ENCODE data around the gene PFDN1.
A peak's percentile ranks its signal among the peaks of the same experiment; 100 is the strongest.

PFDN1 gene, protein sequence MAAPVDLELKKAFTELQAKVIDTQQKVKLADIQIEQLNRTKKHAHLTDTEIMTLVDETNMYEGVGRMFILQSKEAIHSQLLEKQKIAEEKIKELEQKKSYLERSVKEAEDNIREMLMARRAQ

DNA sequence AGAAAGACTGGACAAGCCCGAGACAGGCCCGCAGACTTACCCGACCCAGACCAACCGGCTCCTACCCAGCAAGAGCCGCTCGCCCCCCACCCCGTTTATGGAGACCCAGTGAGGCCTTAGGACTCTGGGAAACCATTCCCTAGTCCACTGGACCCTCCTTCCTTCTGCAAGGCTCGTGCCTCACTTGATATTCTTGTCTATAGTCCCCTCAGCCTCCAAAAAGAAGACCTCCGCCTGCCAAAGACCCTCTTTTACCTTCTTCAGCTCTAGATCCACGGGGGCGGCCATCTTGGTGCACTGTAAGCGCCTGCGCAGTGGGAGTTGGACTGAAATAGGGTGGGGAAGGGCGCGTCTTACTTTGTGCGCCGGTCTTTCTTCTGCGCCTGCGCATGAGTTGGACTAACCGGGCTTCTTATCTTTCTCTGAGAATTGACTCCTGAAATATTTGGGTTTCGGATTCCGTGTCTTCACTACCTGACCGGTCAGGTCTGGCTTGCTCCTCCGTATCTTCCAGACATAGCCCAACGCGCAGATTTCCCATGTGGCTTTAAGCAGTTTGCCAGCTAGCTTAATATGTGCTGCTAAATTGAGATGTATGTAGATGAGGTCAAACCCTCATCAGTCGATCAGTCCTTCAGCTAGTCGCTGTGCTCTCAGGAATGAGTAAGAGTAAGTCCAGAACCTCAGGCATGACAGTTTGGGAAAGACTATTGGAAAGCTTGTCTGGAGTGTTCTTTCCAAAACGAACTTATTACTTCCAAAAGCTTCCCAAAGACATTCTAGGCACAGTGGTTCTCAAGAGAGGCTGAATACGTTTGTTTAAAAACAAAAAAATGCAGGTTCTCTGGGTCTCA is at the start of gene PFDN1:
TSS of gene PFDN1 (minus strand) at position 316 of the 854 bp plus-strand sequence. CDS start at position 288, 28 bp downstream.
- H3K27ac ChIP-seq, result peak within 1 kb of the TSS; percentile 78
- TF ChIP-seq, protein P1, sequence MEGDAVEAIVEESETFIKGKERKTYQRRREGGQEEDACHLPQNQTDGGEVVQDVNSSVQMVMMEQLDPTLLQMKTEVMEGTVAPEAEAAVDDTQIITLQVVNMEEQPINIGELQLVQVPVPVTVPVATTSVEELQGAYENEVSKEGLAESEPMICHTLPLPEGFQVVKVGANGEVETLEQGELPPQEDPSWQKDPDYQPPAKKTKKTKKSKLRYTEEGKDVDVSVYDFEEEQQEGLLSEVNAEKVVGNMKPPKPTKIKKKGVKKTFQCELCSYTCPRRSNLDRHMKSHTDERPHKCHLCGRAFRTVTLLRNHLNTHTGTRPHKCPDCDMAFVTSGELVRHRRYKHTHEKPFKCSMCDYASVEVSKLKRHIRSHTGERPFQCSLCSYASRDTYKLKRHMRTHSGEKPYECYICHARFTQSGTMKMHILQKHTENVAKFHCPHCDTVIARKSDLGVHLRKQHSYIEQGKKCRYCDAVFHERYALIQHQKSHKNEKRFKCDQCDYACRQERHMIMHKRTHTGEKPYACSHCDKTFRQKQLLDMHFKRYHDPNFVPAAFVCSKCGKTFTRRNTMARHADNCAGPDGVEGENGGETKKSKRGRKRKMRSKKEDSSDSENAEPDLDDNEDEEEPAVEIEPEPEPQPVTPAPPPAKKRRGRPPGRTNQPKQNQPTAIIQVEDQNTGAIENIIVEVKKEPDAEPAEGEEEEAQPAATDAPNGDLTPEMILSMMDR (conservative IDR thresholded peaks at IDR 0.05), result no peak

DNA sequence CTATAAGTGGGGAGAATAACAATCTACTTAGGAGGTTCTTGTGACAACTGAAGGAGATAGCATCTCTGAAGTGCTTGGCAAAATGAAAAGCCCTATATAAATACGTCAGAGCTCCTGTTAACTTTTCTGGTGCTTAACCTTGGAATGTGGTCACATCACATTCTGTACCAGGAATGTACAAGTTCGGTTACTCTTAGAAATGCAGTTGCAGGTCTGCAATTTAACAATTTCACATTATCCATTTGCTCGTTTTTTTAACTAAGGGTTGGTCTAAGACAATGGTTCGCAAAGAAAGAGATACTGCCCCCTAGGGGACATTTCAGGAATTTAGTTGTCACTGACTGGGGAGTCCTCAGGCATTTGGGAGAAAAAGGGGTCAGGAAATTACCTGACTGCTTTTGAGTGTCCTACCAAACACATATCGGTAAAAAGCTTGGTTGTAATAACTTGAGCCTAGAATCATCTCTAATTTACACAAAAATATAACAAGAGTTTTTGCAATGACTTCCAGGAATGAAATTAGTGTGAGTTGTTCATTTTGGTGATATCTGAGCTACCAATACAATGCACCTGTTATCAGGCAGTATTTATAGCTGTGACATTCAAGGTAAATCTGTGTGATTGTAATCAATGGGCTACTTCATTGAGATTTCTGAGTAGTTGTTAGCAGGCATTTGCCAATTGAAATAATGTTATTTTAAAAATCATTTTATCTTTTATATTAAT is 48.9 kb upstream of the PFDN1 start:
- TF ChIP-seq, protein P1 (conservative IDR thresholded peaks at IDR 0.05), result peak; percentile 87
- H3K27ac ChIP-seq, result no peak overlapping the region

DNA sequence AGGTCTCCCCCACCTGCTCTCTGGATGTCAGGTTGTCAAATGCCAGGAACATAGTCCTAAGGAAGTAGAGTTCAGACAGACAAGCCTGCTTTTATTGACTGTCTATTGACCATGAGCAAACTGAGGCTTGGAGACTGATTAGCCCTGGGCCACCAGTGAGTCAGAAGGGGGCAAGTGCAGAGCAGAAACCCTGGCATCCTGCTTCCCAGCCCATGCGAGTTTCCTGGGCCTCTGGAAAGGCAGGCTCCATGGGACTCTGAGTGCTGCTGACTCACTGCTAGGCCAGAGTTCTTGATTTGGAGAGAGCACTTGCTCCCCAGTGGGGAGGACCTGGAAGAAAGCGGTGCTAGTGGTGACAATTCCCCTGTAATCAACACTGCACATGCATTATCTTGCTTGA is 46.3 kb upstream of the PFDN1 start:
- H3K27ac ChIP-seq, result no peak overlapping the region
- TF ChIP-seq, protein P1 (conservative IDR thresholded peaks at IDR 0.05), result no peak

DNA sequence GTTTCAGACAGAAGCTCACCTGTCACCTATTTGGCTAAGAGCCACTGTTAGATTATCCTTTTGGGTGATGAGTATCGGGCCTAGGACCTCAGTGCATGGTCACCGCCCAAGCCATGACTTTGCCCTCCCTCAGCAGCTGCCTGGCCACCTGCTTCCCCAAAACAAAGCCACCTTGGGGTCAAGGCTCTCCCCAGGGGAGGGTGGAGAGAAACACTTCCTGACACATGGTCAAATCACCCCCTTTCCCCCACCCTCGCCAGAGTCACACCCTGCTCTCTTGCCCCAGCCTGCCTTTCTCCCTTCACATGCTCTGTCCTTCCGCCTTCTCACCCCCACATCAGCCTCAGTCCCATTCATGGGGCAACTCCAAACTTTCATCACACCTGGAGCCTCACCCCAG is 45.2 kb upstream of the PFDN1 start:
- H3K27ac ChIP-seq, result peak overlapping the region; percentile 86

DNA sequence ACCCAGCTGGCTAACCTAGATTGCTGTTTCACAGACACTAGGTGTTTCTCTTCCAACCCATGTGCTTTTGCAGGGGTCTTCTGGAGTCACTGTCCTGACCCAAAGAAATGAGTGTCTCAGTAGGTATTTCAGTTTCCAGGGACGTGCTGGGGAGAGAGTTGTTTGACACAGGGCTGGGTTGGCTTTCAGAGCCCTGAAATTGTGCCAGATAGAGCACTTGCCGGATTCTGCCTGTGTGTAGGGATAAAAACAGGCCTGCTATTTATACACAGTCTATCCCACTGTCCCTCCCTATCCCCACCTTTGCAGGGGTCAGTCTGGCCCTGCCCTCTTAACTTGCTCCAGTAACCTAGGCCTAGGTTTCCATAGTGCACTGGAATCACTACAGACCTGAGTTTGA is 44.5 kb upstream of the PFDN1 start:
- peak overlapping the region; percentile 86 for H3K27ac ChIP-seq
- TF ChIP-seq, protein P1 (conservative IDR thresholded peaks at IDR 0.05), result no peak

More for the DNA sequence above, 45.2 kb upstream of the PFDN1 start:
- TF ChIP-seq, protein P1 (conservative IDR thresholded peaks at IDR 0.05), result no peak

DNA sequence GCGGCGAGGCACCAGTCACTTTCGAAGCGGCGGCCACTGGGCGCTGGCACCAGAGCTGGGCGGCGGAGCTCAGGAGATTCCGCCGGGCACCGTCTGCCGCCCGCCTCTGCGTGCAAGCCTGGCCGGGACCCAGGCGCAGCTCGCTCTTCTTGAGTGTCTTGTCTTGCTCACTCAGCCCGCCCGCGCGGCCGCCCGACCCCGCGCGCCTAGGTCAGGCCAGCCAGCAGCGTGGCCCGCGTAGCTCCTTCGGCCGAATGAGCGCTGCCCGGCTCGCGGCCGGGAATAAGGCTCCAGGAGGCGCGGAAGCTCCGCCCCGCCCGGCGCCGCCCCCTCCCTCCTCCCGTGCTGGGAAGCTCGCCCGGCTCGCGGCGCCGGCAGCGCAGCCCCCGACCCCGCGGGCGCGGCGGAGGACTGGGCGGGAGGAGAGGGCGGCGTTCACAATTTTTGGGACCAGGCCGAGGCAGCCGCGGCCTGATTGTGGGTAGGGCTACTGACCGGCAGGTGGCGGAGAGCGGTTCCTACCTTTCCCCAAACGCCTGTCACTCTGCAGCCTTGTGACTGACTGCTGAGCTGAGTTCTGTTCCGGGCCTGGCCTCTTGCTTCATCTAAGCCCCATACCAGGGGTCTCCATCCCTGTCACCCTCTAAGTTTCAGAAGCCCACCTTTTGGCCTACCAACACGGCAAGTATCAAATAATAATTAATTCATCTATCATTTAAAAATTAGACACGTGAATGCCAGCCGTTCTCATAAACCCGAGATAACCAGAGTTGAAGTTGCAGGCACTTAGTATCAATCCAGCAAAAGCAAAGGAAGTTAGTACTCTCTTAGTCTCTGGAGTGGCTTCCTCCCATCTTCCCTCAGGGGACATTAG is 43.7 kb upstream of the PFDN1 start, which contains the start of gene HBEGF:
TSS of gene HBEGF (minus strand) at position 256 of the 874 bp plus-strand sequence. CDS start 275 bp downstream, outside the sequence.
- TF ChIP-seq, protein P1 (conservative IDR thresholded peaks at IDR 0.05), result peak; percentile 80
- H3K27ac ChIP-seq, result peak within 1 kb of the TSS; percentile 86

Measured in VCaP (cell line).